OCI-LY3 (cell line): ENCODE data around the gene GNRHR.

Experiments
- CTCF ChIP-seq: fragments of 200-600, 300-600 bp; sonication (generic); IDR thresholded peaks from 2 replicates; pipeline ENCODE4 v1.5.1; 2014; ENCODE audit warnings: antibody characterized with exemption, low read length, low read depth
- EZH2phosphoT487 ChIP-seq: fragments of 200-600 bp; shearing (Covaris generic); IDR thresholded peaks from 2 replicates; pipeline ENCODE4 v1.6.1; 2018; ENCODE audit warnings: antibody characterized with exemption, mixed run types, low read depth

- TF ChIP-seq CTCF (no peak), EZH2phosphoT487 (no peak)
These were observed 30.8 kb downstream of the GNRHR start for GRCh38 chr4:67723341-67723740.
